ENCODE data around the gene HLA-DQA2. TPM values are rescaled to one million over a fixed set of nuclear protein-coding genes. Genes with fewer than 3 reads are reported as not detected.

Gene HLA-DQA2
- total RNA-seq (1 to 10 TPM in 2 of 6 donors, under 1 TPM in 2, not detected in 2; 0.09 to 6.0 (median 2.3) TPM), polyA plus RNA-seq (under 1 TPM in 1 of 2 donors, not detected in 1; 0.14 TPM)

- Histone ChIP-seq H3K4me3 (no peak within 1 kb of the TSS), H3K27ac (no peak within 1 kb of the TSS), H3K9me3 (no peaks in the 10 kb centered on the region), H3K27me3 (no peaks in the 10 kb centered on the region), H3K36me3 (no peaks in the 10 kb centered on the region), H3K4me1 (no peaks in the 10 kb centered on the region)
- no peak for ATAC-seq
- no peak for FAIRE-seq
- intact Hi-C loops (cut with DNase I) = no loop called here
- no peak for TF ChIP-seq CTCF (IDR thresholded peaks at IDR 0.05)
- no peak for DNase-seq
- 64 to 65% methylated on average over 7 of the region's 7 CpGs for WGBS, 2 donors
Measured at GRCh38 chr6:32741031-32741960, at the start of gene HLA-DQA2. Gene HLA-DQA2 (plus strand): TSS chr6:32741391. CDS start chr6:32741444, 53 bp downstream.

DNA sequence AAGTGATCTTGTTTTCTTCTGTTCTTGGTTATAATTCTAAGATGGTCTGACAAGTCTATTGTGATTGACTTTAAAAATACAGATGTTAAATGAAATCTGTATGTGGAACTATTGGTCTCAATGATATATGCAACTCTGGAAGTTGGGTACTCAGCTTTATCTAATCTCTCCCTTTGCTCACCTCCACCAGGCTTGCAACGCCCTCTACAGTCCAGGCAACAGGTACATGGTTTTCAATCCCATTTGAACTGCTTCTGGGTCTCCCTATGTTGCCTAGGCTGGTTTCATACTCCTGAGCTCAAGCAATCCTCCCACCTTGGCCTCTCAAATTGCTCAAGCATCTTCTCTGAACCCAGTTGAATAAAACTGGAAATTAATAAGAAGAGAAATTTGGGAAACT is 49.2 kb upstream of the HLA-DQA2 start:
- ATAC-seq (peak in 1 of 4 donors; percentile 82), FAIRE-seq (peak; percentile 37), DNase-seq (peak in 1 of 6 donors; percentile 17)
- intact Hi-C loops (cut with DNase I) = loop anchor here in 1 of 3 donors (10.0 kb wide), 1 partner anchor 257 kb away; the partner anchor contains the start of gene HLA-DRA
- no peaks in the 10 kb centered on the region for H3K36me3 ChIP-seq
- no peaks in the 10 kb centered on the region for H3K9me3 ChIP-seq
- H3K4me3 ChIP-seq = no peak overlapping the region
- H3K27me3 ChIP-seq = no peaks in the 10 kb centered on the region
- WGBS, 2 donors = 0 to 5% methylated on average over 1 of the region's 1 CpG
- no peaks in the 10 kb centered on the region for H3K4me1 ChIP-seq
- no peak overlapping the region for H3K27ac ChIP-seq
- TF ChIP-seq CTCF (IDR thresholded peaks at IDR 0.05) = no peak

DNA sequence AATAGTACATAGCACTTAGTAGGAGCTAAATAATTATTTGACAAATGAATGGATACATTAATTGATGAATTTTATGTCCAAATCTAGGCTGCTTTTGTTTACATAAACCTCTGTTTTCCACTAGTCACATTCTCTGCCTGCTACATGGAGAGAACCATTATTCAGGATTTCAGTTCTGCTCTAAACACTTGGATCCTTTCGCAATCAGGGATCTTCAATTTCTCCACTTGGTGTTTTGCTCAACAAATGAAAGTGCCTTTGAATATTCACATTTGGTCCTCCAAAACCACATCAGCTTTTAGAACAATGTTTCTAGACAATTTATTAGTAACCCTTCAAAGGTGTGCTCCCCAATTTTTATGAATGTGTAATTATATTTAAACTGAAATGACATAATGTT is 44.2 kb upstream of the HLA-DQA2 start:
- DNase-seq (no peak), ATAC-seq (no peak), FAIRE-seq (no peak)
- intact Hi-C loops (cut with DNase I) = loop anchor here in 2 of 3 donors (5.0 to 10.0 kb wide), 2 partner anchors 262 to 265 kb away; partner anchors contain the start of gene HLA-DRA (in 1 of the 2)
- H3K36me3 ChIP-seq = no peaks in the 10 kb centered on the region
- no peak overlapping the region for H3K4me3 ChIP-seq
- H3K9me3 ChIP-seq = no peaks in the 10 kb centered on the region
- H3K4me1 ChIP-seq = no peaks in the 10 kb centered on the region
- no peak for TF ChIP-seq CTCF (IDR thresholded peaks at IDR 0.05)
- H3K27ac ChIP-seq = no peak overlapping the region
- peaks cover 0 to 3% (median 0%) of the 10 kb centered on the region in 4 donors for H3K27me3 ChIP-seq
- WGBS, 2 donors = 55 to 71% methylated on average over 1 of the region's 1 CpG

GRCh38 chr6:32700391-32701040 is 40.7 kb upstream of the HLA-DQA2 start:
- ATAC-seq = peak in 3 of 4 donors; percentile 76 to 89 (median 88)
- WGBS, 2 donors = 13 to 15% methylated on average over 6 of the region's 6 CpGs
- no peaks in the 10 kb centered on the region for H3K9me3 ChIP-seq

More at GRCh38 chr6:32700391-32701040, 40.7 kb upstream of the HLA-DQA2 start:
- H3K4me1 ChIP-seq = no peaks in the 10 kb centered on the region
- intact Hi-C loops (cut with DNase I) = loop anchor here in 1 of 3 donors (10.0 kb wide), 1 partner anchor 276 kb away; no protein-coding TSS in a partner anchor
- no peak overlapping the region for H3K27ac ChIP-seq
- no peaks in the 10 kb centered on the region for H3K36me3 ChIP-seq
- FAIRE-seq = no peak
- peak in 3 of 4 donors; percentile 28 to 61 (median 45) for TF ChIP-seq CTCF (IDR thresholded peaks at IDR 0.05)
- peaks cover 0 to 7% (median 2%) of the 10 kb centered on the region in 4 donors for H3K27me3 ChIP-seq
- peak in 3 of 6 donors; percentile 8 to 43 (median 41) for DNase-seq
- H3K4me3 ChIP-seq = no peak overlapping the region

Data from pancreas (tissue), 10 donors.